Muscle layer of colon (tissue), 2 donors: ENCODE measurements around the gene GRIN3B.

Experiments
- H3K27ac ChIP-seq: one replicate; pipeline ENCODE4 v1.7.0; 2013; ENCODE audit warnings: low read depth, mild to moderate bottlenecking, low read length, moderate library complexity
- H3K27me3 ChIP-seq, 2 donors: one replicate each; pipeline ENCODE4 v1.7.0; 2013; ENCODE audit warnings: low read length in 2 of 2, mild to moderate bottlenecking in 2 of 2; ENCODE audit not compliant: insufficient read depth in 2 of 2, control insufficient read depth in 1 of 2
- H3K36me3 ChIP-seq: one replicate; pipeline ENCODE4 v1.7.0; 2013; ENCODE audit warnings: mild to moderate bottlenecking, low read length; ENCODE audit not compliant: insufficient read depth
- H3K4me1 ChIP-seq: one replicate; pipeline ENCODE4 v1.7.0; 2013; ENCODE audit warnings: mild to moderate bottlenecking, low read length; ENCODE audit not compliant: insufficient read depth
- H3K4me3 ChIP-seq, 2 donors: one replicate each; pipeline ENCODE4 v1.7.0; 2013; ENCODE audit warnings: low read length in 2 of 2, low read depth in 1 of 2, mild to moderate bottlenecking in 1 of 2, moderate library complexity in 1 of 2
- H3K9ac ChIP-seq: one replicate; pipeline ENCODE4 v1.7.0; 2013; ENCODE audit warnings: low read length
- H3K9me3 ChIP-seq: one replicate; pipeline ENCODE4 v1.7.0; 2013; ENCODE audit warnings: mild to moderate bottlenecking, low read length
- donor health status: abdominal sarcoma.
- donor health status: Adenocarcinoma of cecum.

Gene GRIN3B

DNA sequence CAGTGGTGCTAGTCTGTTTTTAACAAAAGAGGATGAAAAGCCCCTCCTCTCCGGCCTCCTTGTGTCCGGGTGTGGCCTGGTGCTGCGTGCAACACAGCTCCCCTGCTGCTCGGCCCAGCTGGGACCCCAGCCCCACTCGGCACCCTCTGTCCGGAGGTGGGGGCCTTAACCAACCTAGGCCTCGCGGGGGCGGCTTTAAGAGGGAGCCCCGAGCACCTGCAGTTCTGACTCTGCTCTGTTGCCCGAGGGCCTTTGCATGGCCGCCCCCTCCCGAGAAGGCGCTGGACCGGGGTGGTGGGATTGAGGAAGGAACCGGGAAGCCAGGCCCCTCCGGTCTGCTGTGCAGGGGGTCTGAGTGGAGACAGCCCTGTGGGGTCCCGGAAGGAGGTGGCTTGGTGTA is 5.7 kb upstream of the GRIN3B start:
- no peak overlapping the region for H3K9ac ChIP-seq
- H3K27ac ChIP-seq, result no peak overlapping the region
- H3K4me3 ChIP-seq, result no peak overlapping the region
- H3K4me1 ChIP-seq, result no peaks in the 10 kb centered on the region
- peaks cover 17% of the 10 kb centered on the region for H3K36me3 ChIP-seq
- H3K27me3 ChIP-seq, result peaks cover 25 to 55% of the 10 kb centered on the region in 2 donors
- no peaks in the 10 kb centered on the region for H3K9me3 ChIP-seq

DNA sequence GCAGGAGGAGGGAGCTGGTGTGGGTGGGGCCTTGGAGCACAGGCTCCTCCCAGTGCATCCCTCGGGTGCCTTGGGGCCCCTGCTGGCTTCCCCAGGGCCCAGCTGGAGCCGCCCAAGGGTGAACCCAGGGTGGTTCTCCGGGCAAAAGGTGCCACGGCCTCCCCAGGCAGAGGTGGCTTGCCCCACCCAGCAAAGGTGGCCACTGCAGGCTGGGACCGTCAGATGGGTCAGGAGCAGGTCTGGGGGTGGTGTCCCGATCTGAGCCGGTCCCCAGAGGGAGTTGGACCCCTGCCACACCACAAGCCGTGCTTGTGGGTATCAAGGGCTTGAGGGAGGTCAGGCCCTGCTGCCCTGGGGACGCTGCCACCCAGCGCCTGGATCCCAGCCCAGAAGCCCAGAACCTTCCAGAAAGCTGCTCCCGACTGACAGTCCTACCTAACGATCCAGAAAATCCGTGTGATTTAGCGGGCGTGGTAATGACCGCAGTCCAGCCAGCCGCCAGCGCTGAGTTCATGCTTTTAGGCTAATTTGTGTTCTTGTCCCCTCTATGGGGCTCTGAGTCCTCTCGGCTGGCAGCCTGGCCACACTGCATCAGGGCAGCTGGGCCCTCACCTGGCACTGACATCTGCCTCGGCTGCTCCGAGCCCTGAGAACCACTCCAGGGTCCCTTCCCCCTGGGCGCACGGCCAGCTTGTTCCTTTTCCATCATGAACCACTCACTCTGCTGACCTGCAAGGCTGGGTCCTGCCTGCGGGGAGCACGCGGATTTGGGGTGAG is 5.0 kb upstream of the GRIN3B start:
- Histone ChIP-seq H3K9ac (no peak overlapping the region), H3K4me3 (no peak overlapping the region), H3K9me3 (no peaks in the 10 kb centered on the region), H3K4me1 (no peaks in the 10 kb centered on the region), H3K27ac (no peak overlapping the region), H3K36me3 (peaks cover 12% of the 10 kb centered on the region), H3K27me3 (peaks cover 25 to 62% of the 10 kb centered on the region in 2 donors)

- Histone ChIP-seq H3K27ac (no peak overlapping the region), H3K27me3 (peaks cover 28 to 68% of the 10 kb centered on the region in 2 donors), H3K4me3 (no peak overlapping the region), H3K9ac (no peak overlapping the region), H3K9me3 (no peaks in the 10 kb centered on the region), H3K36me3 (peaks cover 12% of the 10 kb centered on the region), H3K4me1 (peaks cover 2% of the 10 kb centered on the region)
These were observed 4.0 kb upstream of the GRIN3B start for GRCh38 chr19:996051-996838.

GRCh38 chr19:998064-998463 is 2.2 kb upstream of the GRIN3B start:
- H3K4me3 ChIP-seq, result no peak overlapping the region
- peaks cover 32 to 84% of the 10 kb centered on the region in 2 donors for H3K27me3 ChIP-seq
- H3K9ac ChIP-seq, result no peak overlapping the region
- no peaks in the 10 kb centered on the region for H3K9me3 ChIP-seq
- peaks cover 10% of the 10 kb centered on the region for H3K36me3 ChIP-seq
- H3K27ac ChIP-seq, result no peak overlapping the region
- H3K4me1 ChIP-seq, result peaks cover 5% of the 10 kb centered on the region

DNA sequence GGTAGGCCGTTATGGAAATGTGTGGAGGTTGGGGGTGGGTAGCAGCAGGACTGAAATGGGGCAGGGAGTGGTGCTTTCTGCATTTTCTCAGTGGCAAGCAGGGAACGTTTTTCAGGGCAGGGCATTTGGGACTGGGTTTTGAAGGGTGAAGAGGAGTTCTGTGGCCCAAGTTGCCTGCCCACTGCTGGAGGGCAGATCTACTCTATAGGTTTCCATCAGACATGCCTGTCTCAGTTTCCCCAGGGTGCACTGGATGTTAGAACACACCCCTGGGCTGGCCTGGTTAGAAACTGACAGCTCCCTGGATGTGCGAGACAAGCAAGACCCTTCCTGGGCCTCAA is 870 bp upstream of the GRIN3B start:
- no peaks in the 10 kb centered on the region for H3K9me3 ChIP-seq
- H3K27me3 ChIP-seq, result peaks cover 32 to 86% of the 10 kb centered on the region in 2 donors

GRCh38 chr19:1000591-1001537 is 645 bp downstream of the GRIN3B start:
- H3K9me3 ChIP-seq, result no peaks in the 10 kb centered on the region
- no peak overlapping the region for H3K4me3 ChIP-seq
- H3K4me1 ChIP-seq, result peaks cover 5% of the 10 kb centered on the region
- no peak overlapping the region for H3K9ac ChIP-seq
- no peaks in the 10 kb centered on the region for H3K36me3 ChIP-seq
- H3K27ac ChIP-seq, result no peak overlapping the region
- H3K27me3 ChIP-seq, result peaks cover 27 to 71% of the 10 kb centered on the region in 2 donors

More for the DNA sequence above, 870 bp upstream of the GRIN3B start:
- no peak overlapping the region for H3K4me3 ChIP-seq
- peaks cover 5% of the 10 kb centered on the region for H3K4me1 ChIP-seq
- H3K9ac ChIP-seq, result no peak overlapping the region
- no peaks in the 10 kb centered on the region for H3K36me3 ChIP-seq
- no peak overlapping the region for H3K27ac ChIP-seq

GRCh38 chr19:1001538-1002166 is 1.4 kb downstream of the GRIN3B start:
- no peak overlapping the region for H3K27ac ChIP-seq
- peaks cover 24 to 63% of the 10 kb centered on the region in 2 donors for H3K27me3 ChIP-seq
- H3K4me3 ChIP-seq, result no peak overlapping the region

GRCh38 chr19:1002600-1002999 is 2.4 kb downstream of the GRIN3B start:
- H3K27ac ChIP-seq, result no peak overlapping the region
- H3K9me3 ChIP-seq, result no peaks in the 10 kb centered on the region
- H3K27me3 ChIP-seq, result peaks cover 24 to 53% of the 10 kb centered on the region in 2 donors
- no peaks in the 10 kb centered on the region for H3K36me3 ChIP-seq
- H3K4me1 ChIP-seq, result peaks cover 5% of the 10 kb centered on the region
- no peak overlapping the region for H3K4me3 ChIP-seq
- no peak overlapping the region for H3K9ac ChIP-seq

More at GRCh38 chr19:1001538-1002166, 1.4 kb downstream of the GRIN3B start:
- H3K4me1 ChIP-seq, result peaks cover 5% of the 10 kb centered on the region
- H3K9ac ChIP-seq, result no peak overlapping the region
- H3K9me3 ChIP-seq, result no peaks in the 10 kb centered on the region
- no peaks in the 10 kb centered on the region for H3K36me3 ChIP-seq

DNA sequence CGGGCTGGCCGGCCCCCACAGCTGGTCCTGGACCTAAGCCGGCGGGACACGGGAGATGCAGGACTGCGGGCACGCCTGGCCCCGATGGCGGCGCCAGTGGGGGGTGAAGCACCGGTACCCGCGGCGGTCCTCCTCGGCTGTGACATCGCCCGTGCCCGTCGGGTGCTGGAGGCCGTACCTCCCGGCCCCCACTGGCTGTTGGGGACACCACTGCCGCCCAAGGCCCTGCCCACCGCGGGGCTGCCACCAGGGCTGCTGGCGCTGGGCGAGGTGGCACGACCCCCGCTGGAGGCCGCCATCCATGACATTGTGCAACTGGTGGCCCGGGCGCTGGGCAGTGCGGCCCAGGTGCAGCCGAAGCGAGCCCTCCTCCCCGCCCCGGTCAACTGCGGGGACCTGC is 3.1 kb downstream of the GRIN3B start:
- peaks cover 20 to 47% of the 10 kb centered on the region in 2 donors for H3K27me3 ChIP-seq

GRCh38 chr19:1004204-1004802 is 4.1 kb downstream of the GRIN3B start:
- Histone ChIP-seq H3K4me3 (no peak overlapping the region), H3K27me3 (peaks cover 9 to 36% of the 10 kb centered on the region in 2 donors), H3K9me3 (no peaks in the 10 kb centered on the region), H3K36me3 (no peaks in the 10 kb centered on the region), H3K27ac (no peak overlapping the region), H3K4me1 (peaks cover 5% of the 10 kb centered on the region), H3K9ac (no peak overlapping the region)

More for the DNA sequence above, 3.1 kb downstream of the GRIN3B start:
- Histone ChIP-seq H3K27ac (no peak overlapping the region), H3K9me3 (no peaks in the 10 kb centered on the region), H3K9ac (no peak overlapping the region), H3K4me3 (no peak overlapping the region), H3K36me3 (no peaks in the 10 kb centered on the region), H3K4me1 (peaks cover 5% of the 10 kb centered on the region)
